K562 (cell line): ENCODE measurements around the gene SLC29A2. TPM values are rescaled to one million over a fixed set of nuclear protein-coding genes. Genes with fewer than 3 reads are reported as not detected.
A peak's percentile ranks its signal among the peaks of the same experiment; 100 is the strongest.

ENCODE experiments used
- DPF2 ChIP-seq: fragments of 450-650 bp; IDR thresholded peaks from 2 replicates; pipeline ENCODE4 v1.6.1; 2016
- GABPB2 ChIP-seq: fragments of 250-450 bp; sonication (Bioruptor Pico); conservative IDR thresholded peaks from 2 replicates; pipeline ENCODE4 v1.5.1; 2021; ENCODE audit warnings: mild to moderate bottlenecking
- NCOA6 ChIP-seq: fragments of 450-650 bp; IDR thresholded peaks from 2 replicates; pipeline ENCODE4 v1.6.1; 2017; ENCODE audit warnings: mild to moderate bottlenecking
- NFIC ChIP-seq: fragments of 450-650 bp; IDR thresholded peaks from 2 replicates; pipeline ENCODE4 v1.6.1; 2017; ENCODE audit warnings: mild to moderate bottlenecking, inconsistent platforms
- RBM15 ChIP-seq: fragments of 200-400 bp; formaldehyde crosslinking; IDR thresholded peaks from 2 replicates; pipeline ENCODE4 v1.6.1; 2018; ENCODE audit warnings: mild to moderate bottlenecking, low read length, moderate library complexity; ENCODE audit not compliant: insufficient read depth
- YY1 ChIP-seq, 3 experiments: IDR thresholded peaks; 2 replicates each; pipeline ENCODE4 v1.6.1; 2011; ENCODE audit warnings: low read length in 2 of 3, mild to moderate bottlenecking in 2 of 3, moderate library complexity in 2 of 3, borderline replicate concordance in 1 of 3, control low read depth in 1 of 3, low read depth in 1 of 3; ENCODE audit not compliant: insufficient read depth in 3 of 3, insufficient replicate concordance in 2 of 3, control insufficient read depth in 1 of 3, insufficient read length in 1 of 3; ENCODE audit errors: extremely low read depth in 1 of 3
- ZNF134 ChIP-seq: fragments of 250-450 bp; sonication (Bioruptor Pico); conservative IDR thresholded peaks from 2 replicates; pipeline ENCODE4 v1.4.0; 2020
- ZNF778 ChIP-seq: fragments of 450-650 bp; formaldehyde crosslinking; IDR thresholded peaks from 2 replicates; pipeline ENCODE4 v1.4.0; 2020; ENCODE audit warnings: mild to moderate bottlenecking, moderate library complexity
- polyA plus RNA-seq, 8 experiments: library from polyadenylated mRNA; depleted of rRNA in 4 of 8; stranded (reverse) in 5 of 8; unstranded in 3 of 8; fragments of >200 nt; fragmentation: Nextera tagmentation in 2 of 8; fragmentation: Illumina TruSeq in 1 of 8; extraction: Ambion mirVana in 2 of 8; extraction: Trizol in 1 of 8; gene quantifications; 2 replicates each; pipeline versions ENCODE4 v1.2.1 to v1.2.3, GENCODE V29; 2011 to 2014; ENCODE audit warnings: inconsistent platforms in 1 of 8, missing spikeins in 1 of 8
- total RNA-seq, 7 experiments: library from RNA; depleted of rRNA in 6 of 7; stranded (reverse); fragments of >200 nt in 6 of 7; fragmentation: Illumina TruSeq in 2 of 7; extraction: Trizol in 2 of 7; gene quantifications; 2 replicates each; pipeline versions ENCODE4 v1.2.1 to v1.2.3, GENCODE V29; 2011 to 2021; ENCODE audit warnings: low replicate concordance in 1 of 7
- TF ChIP-seq, protein P1 (sequence below): conservative IDR thresholded peaks from 2 replicates; pipeline ENCODE4 v1.6.1; 2011; ENCODE audit warnings: low read depth, mild to moderate bottlenecking, low read length; ENCODE audit not compliant: control insufficient read depth
- TF ChIP-seq, protein P2 (sequence below): sonication (generic); formaldehyde crosslinking; IDR thresholded peaks from 2 replicates; pipeline ENCODE4 v1.8.1; 2022; ENCODE audit warnings: missing genetic modification reagents
- TF ChIP-seq, protein P3 (sequence below): fragments of 450-650 bp; IDR thresholded peaks from 2 replicates; pipeline ENCODE4 v1.6.1; 2016
- TF ChIP-seq, protein P4 (sequence below): fragments of 250-450 bp; sonication (Bioruptor Pico); IDR thresholded peaks from 2 replicates; pipeline ENCODE4 v1.5.0; 2022; ENCODE audit warnings: mild to moderate bottlenecking
- TF ChIP-seq, protein P5 (sequence below), 2 experiments: IDR thresholded peaks in 1 of 2; conservative IDR thresholded peaks in 1 of 2; 2 replicates each; pipeline ENCODE4 v1.6.1; 2016; ENCODE audit warnings: low read depth in 2 of 2, mild to moderate bottlenecking in 1 of 2, missing compliant biosample characterization in 1 of 2, missing genetic modification characterization in 1 of 2, moderate library complexity in 1 of 2

Gene SLC29A2
- total and polyA plus RNA-seq, 9 of the 15 experiments (the other 6 are each of a cell fraction or from before 2014, with no cell fraction given): 2.4 to 48.6 (median 14.2) TPM

DNA sequence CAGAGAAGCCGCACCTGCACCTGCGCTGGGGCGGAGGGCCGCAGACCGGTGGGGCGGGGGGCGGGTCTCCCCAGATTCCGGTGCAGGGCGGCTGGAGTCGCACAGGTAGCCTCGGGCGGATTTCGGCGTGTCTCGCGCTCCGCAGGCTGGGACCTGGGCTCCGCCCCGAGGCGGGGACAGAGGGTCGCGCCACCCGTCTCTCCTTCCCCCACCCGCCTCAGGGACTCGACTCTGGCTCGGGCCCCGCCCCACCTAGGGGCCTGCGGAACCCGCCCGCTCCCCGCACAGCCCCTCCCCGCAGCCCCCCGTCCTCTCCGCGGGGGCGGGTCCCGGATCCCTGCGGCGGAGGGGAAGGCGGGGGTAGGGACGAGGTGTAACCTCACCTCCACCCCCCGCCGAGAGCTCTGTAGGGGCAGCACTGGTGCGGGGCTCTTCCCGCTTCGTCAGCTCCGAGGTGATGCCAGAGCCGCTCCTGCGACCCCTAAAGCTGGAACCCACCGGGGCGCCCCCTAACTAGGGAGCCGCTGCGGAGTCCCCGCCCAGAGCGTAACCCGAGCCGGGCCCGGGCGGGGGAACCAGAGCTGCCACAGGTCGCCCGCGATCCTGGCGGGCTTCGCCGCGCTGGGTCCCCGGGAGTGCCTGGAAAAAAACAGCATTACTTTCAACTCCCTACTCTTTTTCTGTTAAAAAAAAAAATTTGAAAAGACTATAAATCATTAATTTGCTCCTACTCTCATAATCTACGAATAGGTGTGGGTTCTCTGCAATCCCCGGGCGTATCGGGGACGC is at the start of gene SLC29A2 (continued):
- no peak for TF ChIP-seq NFIC
- TF ChIP-seq, protein P1, sequence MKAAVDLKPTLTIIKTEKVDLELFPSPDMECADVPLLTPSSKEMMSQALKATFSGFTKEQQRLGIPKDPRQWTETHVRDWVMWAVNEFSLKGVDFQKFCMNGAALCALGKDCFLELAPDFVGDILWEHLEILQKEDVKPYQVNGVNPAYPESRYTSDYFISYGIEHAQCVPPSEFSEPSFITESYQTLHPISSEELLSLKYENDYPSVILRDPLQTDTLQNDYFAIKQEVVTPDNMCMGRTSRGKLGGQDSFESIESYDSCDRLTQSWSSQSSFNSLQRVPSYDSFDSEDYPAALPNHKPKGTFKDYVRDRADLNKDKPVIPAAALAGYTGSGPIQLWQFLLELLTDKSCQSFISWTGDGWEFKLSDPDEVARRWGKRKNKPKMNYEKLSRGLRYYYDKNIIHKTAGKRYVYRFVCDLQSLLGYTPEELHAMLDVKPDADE: no peak
- no peak for TF ChIP-seq NCOA6
- no peak for TF ChIP-seq GABPB2 (CRISPR knock-in tag)
- TF ChIP-seq, protein P2, sequence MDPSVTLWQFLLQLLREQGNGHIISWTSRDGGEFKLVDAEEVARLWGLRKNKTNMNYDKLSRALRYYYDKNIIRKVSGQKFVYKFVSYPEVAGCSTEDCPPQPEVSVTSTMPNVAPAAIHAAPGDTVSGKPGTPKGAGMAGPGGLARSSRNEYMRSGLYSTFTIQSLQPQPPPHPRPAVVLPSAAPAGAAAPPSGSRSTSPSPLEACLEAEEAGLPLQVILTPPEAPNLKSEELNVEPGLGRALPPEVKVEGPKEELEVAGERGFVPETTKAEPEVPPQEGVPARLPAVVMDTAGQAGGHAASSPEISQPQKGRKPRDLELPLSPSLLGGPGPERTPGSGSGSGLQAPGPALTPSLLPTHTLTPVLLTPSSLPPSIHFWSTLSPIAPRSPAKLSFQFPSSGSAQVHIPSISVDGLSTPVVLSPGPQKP (CRISPR knock-in tag): no peak
- TF ChIP-seq, protein P3, sequence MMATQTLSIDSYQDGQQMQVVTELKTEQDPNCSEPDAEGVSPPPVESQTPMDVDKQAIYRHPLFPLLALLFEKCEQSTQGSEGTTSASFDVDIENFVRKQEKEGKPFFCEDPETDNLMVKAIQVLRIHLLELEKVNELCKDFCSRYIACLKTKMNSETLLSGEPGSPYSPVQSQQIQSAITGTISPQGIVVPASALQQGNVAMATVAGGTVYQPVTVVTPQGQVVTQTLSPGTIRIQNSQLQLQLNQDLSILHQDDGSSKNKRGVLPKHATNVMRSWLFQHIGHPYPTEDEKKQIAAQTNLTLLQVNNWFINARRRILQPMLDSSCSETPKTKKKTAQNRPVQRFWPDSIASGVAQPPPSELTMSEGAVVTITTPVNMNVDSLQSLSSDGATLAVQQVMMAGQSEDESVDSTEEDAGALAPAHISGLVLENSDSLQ: no peak
- no peak for TF ChIP-seq ZNF778
- TF ChIP-seq DPF2: no peak
- TF ChIP-seq, protein P4, sequence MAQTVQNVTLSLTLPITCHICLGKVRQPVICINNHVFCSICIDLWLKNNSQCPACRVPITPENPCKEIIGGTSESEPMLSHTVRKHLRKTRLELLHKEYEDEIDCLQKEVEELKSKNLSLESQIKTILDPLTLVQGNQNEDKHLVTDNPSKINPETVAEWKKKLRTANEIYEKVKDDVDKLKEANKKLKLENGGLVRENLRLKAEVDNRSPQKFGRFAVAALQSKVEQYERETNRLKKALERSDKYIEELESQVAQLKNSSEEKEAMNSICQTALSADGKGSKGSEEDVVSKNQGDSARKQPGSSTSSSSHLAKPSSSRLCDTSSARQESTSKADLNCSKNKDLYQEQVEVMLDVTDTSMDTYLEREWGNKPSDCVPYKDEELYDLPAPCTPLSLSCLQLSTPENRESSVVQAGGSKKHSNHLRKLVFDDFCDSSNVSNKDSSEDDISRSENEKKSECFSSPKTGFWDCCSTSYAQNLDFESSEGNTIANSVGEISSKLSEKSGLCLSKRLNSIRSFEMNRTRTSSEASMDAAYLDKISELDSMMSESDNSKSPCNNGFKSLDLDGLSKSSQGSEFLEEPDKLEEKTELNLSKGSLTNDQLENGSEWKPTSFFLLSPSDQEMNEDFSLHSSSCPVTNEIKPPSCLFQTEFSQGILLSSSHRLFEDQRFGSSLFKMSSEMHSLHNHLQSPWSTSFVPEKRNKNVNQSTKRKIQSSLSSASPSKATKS (CRISPR knock-in tag): no peak
- TF ChIP-seq YY1 (IDR thresholded peaks at IDR 0.05; ENCODE audit: borderline replicate concordance in 1 of 3, control insufficient read depth in 1 of 3, extremely low read depth in 1 of 3, insufficient read depth in 3 of 3, insufficient read length in 1 of 3, insufficient replicate concordance in 2 of 3, low read depth in 1 of 3, low read length in 2 of 3): peak in 1 of 3 experiments; percentile 44
- TF ChIP-seq RBM15: no peak
- TF ChIP-seq, protein P5, sequence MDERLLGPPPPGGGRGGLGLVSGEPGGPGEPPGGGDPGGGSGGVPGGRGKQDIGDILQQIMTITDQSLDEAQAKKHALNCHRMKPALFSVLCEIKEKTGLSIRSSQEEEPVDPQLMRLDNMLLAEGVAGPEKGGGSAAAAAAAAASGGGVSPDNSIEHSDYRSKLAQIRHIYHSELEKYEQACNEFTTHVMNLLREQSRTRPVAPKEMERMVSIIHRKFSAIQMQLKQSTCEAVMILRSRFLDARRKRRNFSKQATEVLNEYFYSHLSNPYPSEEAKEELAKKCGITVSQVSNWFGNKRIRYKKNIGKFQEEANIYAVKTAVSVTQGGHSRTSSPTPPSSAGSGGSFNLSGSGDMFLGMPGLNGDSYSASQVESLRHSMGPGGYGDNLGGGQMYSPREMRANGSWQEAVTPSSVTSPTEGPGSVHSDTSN (CRISPR knock-in tag; IDR thresholded peaks at IDR 0.05; ENCODE audit: low read depth): no peak
- TF ChIP-seq, protein P5 (tag; conservative IDR thresholded peaks at IDR 0.05; ENCODE audit: low read depth): 0 out of 2 replicates have a peak, but pooled peaks have one; percentile 37
- TF ChIP-seq ZNF134 (CRISPR knock-in tag): peak; percentile 57
